ENCODE results near the gene CALM1.

The CALM1 gene

GRCh38 chr14:90424075-90424474 lies 27.2 kb downstream of the CALM1 start:
- no peak overlapping the region for H3K27ac ChIP-seq
- TF ChIP-seq CTCF (IDR thresholded peaks at IDR 0.05), result no peak
- no peak for TF ChIP-seq ZFX (IDR thresholded peaks at IDR 0.05; ENCODE audit: borderline replicate concordance)

- no peak for TF ChIP-seq CTCF (IDR thresholded peaks at IDR 0.05)
- TF ChIP-seq ZFX (IDR thresholded peaks at IDR 0.05; ENCODE audit: borderline replicate concordance), result no peak
- no peak overlapping the region for H3K27ac ChIP-seq
Measured at GRCh38 chr14:90424686-90425372, 28.0 kb downstream of the CALM1 start.

- no peak overlapping the region for H3K27ac ChIP-seq
- no peak for TF ChIP-seq CTCF (IDR thresholded peaks at IDR 0.05)
Measured at GRCh38 chr14:90425373-90425879, 28.6 kb downstream of the CALM1 start.

- no peak for TF ChIP-seq CTCF (IDR thresholded peaks at IDR 0.05)
- no peak for TF ChIP-seq ZFX (IDR thresholded peaks at IDR 0.05; ENCODE audit: borderline replicate concordance)
- H3K27ac ChIP-seq, result no peak overlapping the region
Measured at GRCh38 chr14:90426031-90426540, 29.3 kb downstream of the CALM1 start.

- H3K27ac ChIP-seq, result no peak overlapping the region
- TF ChIP-seq CTCF (IDR thresholded peaks at IDR 0.05), result no peak
- TF ChIP-seq ZFX (IDR thresholded peaks at IDR 0.05; ENCODE audit: borderline replicate concordance), result no peak
Measured at GRCh38 chr14:90426663-90427062, 29.8 kb downstream of the CALM1 start.

GRCh38 chr14:90427848-90428426 lies 31.1 kb downstream of the CALM1 start:
- TF ChIP-seq CTCF (IDR thresholded peaks at IDR 0.05) (no peak), ZFX (IDR thresholded peaks at IDR 0.05; ENCODE audit: borderline replicate concordance) (no peak)
- no peak overlapping the region for H3K27ac ChIP-seq

- no peak overlapping the region for H3K27ac ChIP-seq
- TF ChIP-seq CTCF (IDR thresholded peaks at IDR 0.05) (no peak), ZFX (IDR thresholded peaks at IDR 0.05; ENCODE audit: borderline replicate concordance) (no peak)
Measured at GRCh38 chr14:90428676-90429075, 31.8 kb downstream of the CALM1 start.
